H9 (cell line): ENCODE results near the gene NDP. TPM values are rescaled to one million over a fixed set of nuclear protein-coding genes. Genes with fewer than 3 reads are reported as not detected.

Experiments used
- DNase-seq: peaks from one replicate; pipeline ENCODE4 v3.0.0-alpha.2; 2017
- H2AFZ ChIP-seq: one replicate; pipeline ENCODE4 v1.6.1; 2013; ENCODE audit warnings: mild to moderate bottlenecking, low read length, control low read depth, moderate library complexity
- H2AK5ac ChIP-seq: 2 replicates; pipeline ENCODE4 v1.6.1; 2013; ENCODE audit warnings: low read length, control low read depth, mixed read lengths; ENCODE audit not compliant: insufficient read length
- H2BK120ac ChIP-seq: one replicate; pipeline ENCODE4 v1.6.1; 2013; ENCODE audit warnings: low read depth, mild to moderate bottlenecking, low read length, control low read depth, inconsistent platforms; ENCODE audit not compliant: poor library complexity, severe bottlenecking
- H2BK12ac ChIP-seq: 2 replicates; pipeline ENCODE4 v1.6.1; 2013; ENCODE audit warnings: low read length, control low read depth, mixed read lengths, low read depth; ENCODE audit not compliant: insufficient read length
- H2BK15ac ChIP-seq: 2 replicates; pipeline ENCODE4 v1.6.1; 2013; ENCODE audit warnings: low read depth, low read length, control low read depth
- H2BK20ac ChIP-seq: one replicate; pipeline ENCODE4 v1.6.1; 2013; ENCODE audit warnings: low read depth, mild to moderate bottlenecking, low read length, control low read depth, inconsistent platforms; ENCODE audit not compliant: poor library complexity, severe bottlenecking
- H2BK5ac ChIP-seq: 2 replicates; pipeline ENCODE4 v1.6.1; 2013; ENCODE audit warnings: low read length, control low read depth, mixed read lengths; ENCODE audit not compliant: insufficient read length
- H3K14ac ChIP-seq: 2 replicates; pipeline ENCODE4 v1.6.1; 2013; ENCODE audit warnings: low read length, control low read depth; ENCODE audit not compliant: insufficient read depth
- H3K18ac ChIP-seq: 2 replicates; pipeline ENCODE4 v1.6.1; 2013; ENCODE audit warnings: low read depth, mild to moderate bottlenecking, mixed read lengths, low read length, control low read depth; ENCODE audit not compliant: insufficient read length
- H3K23ac ChIP-seq: 2 replicates; pipeline ENCODE4 v1.6.1; 2013; ENCODE audit warnings: low read length, control low read depth, mixed read lengths, low read depth; ENCODE audit not compliant: insufficient read length
- H3K23me2 ChIP-seq: 2 replicates; pipeline ENCODE4 v1.6.1; 2013; ENCODE audit warnings: low read depth, mild to moderate bottlenecking, mixed read lengths, low read length, control low read depth; ENCODE audit not compliant: insufficient read length, poor library complexity, severe bottlenecking
- H3K27ac ChIP-seq: 2 replicates; pipeline ENCODE4 v1.5.1; 2013; ENCODE audit warnings: low read length, control low read depth, mixed read lengths, low read depth; ENCODE audit not compliant: insufficient read length
- H3K27me3 ChIP-seq: 2 replicates; pipeline ENCODE4 v1.6.1; 2013; ENCODE audit warnings: low read length, control low read depth, inconsistent platforms; ENCODE audit not compliant: insufficient read depth
- H3K4ac ChIP-seq: 2 replicates; pipeline ENCODE4 v1.6.1; 2013; ENCODE audit warnings: low read depth, mild to moderate bottlenecking, control low read depth, inconsistent platforms, low read length, moderate library complexity
- H3K4me1 ChIP-seq: 2 replicates; pipeline ENCODE4 v1.6.1; 2013; ENCODE audit warnings: low read length, control low read depth, inconsistent platforms; ENCODE audit not compliant: insufficient read depth
- H3K4me2 ChIP-seq: 2 replicates; pipeline ENCODE4 v1.6.1; 2013; ENCODE audit warnings: low read length, control low read depth, mixed read lengths; ENCODE audit not compliant: insufficient read length, insufficient read depth
- H3K56ac ChIP-seq: 2 replicates; pipeline ENCODE4 v1.6.1; 2013; ENCODE audit warnings: low read depth, mild to moderate bottlenecking, mixed read lengths, low read length, control low read depth; ENCODE audit not compliant: insufficient read length
- H3K79me1 ChIP-seq: 2 replicates; pipeline ENCODE4 v1.6.1; 2013; ENCODE audit warnings: low read depth, mild to moderate bottlenecking, moderate library complexity, low read length, control low read depth, inconsistent platforms; ENCODE audit not compliant: insufficient read depth, poor library complexity, severe bottlenecking
- H3K79me2 ChIP-seq: 2 replicates; pipeline ENCODE4 v1.6.1; 2013; ENCODE audit warnings: low read length, control low read depth, inconsistent platforms; ENCODE audit not compliant: insufficient read depth
- H3K9ac ChIP-seq: 2 replicates; pipeline ENCODE4 v1.6.1; 2013; ENCODE audit warnings: low read length, control low read depth, mixed read lengths; ENCODE audit not compliant: insufficient read length; ENCODE audit errors: extremely low read depth
- H3K9me3 ChIP-seq: one replicate; pipeline ENCODE4 v1.6.1; 2013; ENCODE audit warnings: low read depth, low read length, inconsistent platforms; ENCODE audit not compliant: control insufficient read depth
- H3T11ph ChIP-seq: one replicate; pipeline ENCODE4 v1.6.1; 2013; ENCODE audit warnings: mild to moderate bottlenecking, low read length, control low read depth, inconsistent platforms
- H4K20me1 ChIP-seq: one replicate; pipeline ENCODE4 v1.6.1; 2013; ENCODE audit not compliant: control insufficient read depth, insufficient read length, insufficient read depth
- H4K5ac ChIP-seq: 2 replicates; pipeline ENCODE4 v1.6.1; 2013; ENCODE audit warnings: low read depth, mild to moderate bottlenecking, mixed read lengths, low read length, control low read depth; ENCODE audit not compliant: insufficient read length
- H4K8ac ChIP-seq: replicated peaks from 2 replicates; pipeline ENCODE4 v1.6.1; 2013; ENCODE audit warnings: low read length, control low read depth, mixed read lengths, low read depth; ENCODE audit not compliant: insufficient read length
- H4K91ac ChIP-seq: 2 replicates; pipeline ENCODE4 v1.6.1; 2013; ENCODE audit warnings: low read depth, mild to moderate bottlenecking, moderate library complexity, mixed read lengths, low read length, control low read depth; ENCODE audit not compliant: insufficient read length
- H3K27ac Mint-ChIP-seq, 3 experiments: 2 replicates in 2 of 3; 3 replicates in 1 of 3; pipeline ENCODE4 v1.8.0; 2020 to 2021; ENCODE audit warnings: mixed read lengths in 3 of 3, mild to moderate bottlenecking in 1 of 3, moderate library complexity in 1 of 3
- H3K27me3 Mint-ChIP-seq: 2 replicates; pipeline ENCODE4 v1.8.0; 2021; ENCODE audit warnings: low read depth, mild to moderate bottlenecking, moderate library complexity, mixed read lengths
- H3K36me3 Mint-ChIP-seq, 3 experiments: 2 replicates in 2 of 3; 3 replicates in 1 of 3; pipeline ENCODE4 v1.8.0; 2020 to 2021; ENCODE audit warnings: low read depth in 3 of 3, mixed read lengths in 3 of 3; ENCODE audit not compliant: insufficient read depth in 1 of 3
- H3K4me1 Mint-ChIP-seq, 2 experiments: 2 replicates each; pipeline ENCODE4 v1.8.0; 2020; ENCODE audit warnings: mixed read lengths in 2 of 2
- H3K4me3 Mint-ChIP-seq, 2 experiments: 2 replicates in 1 of 2; 3 replicates in 1 of 2; pipeline ENCODE4 v1.8.0; 2020 to 2021; ENCODE audit warnings: mild to moderate bottlenecking in 2 of 2, mixed read lengths in 2 of 2, moderate library complexity in 1 of 2
- H3K9me3 Mint-ChIP-seq, 2 experiments: 2 replicates in 1 of 2; 3 replicates in 1 of 2; pipeline ENCODE4 v1.8.0; 2020; ENCODE audit warnings: mild to moderate bottlenecking in 2 of 2, mixed read lengths in 2 of 2, moderate library complexity in 1 of 2
- WGBS: extraction: QIAGEN DNeasy Blood & Tissue Kit; methylation state at CpG from one replicate; pipeline ENCODE4 v1.1.7; 2013; ENCODE audit warnings: missing lambda C conversion rate, low lambda C conversion rate, mixed read lengths; ENCODE audit not compliant: insufficient read length; ENCODE audit errors: extremely low coverage; 5-methylcytosine and 5-hydroxymethylcytosine counted together
- total RNA-seq: library from RNA; stranded (reverse); gene quantifications from 2 replicates; pipeline ENCODE4 v1.2.1, GENCODE V29; 2021
- TF ChIP-seq, protein P1 (sequence below): fragments of 200-600 bp; sonication (generic); conservative IDR thresholded peaks from 3 replicates; pipeline ENCODE4 v1.8.0; 2021; ENCODE audit warnings: antibody characterized with exemption, mild to moderate bottlenecking

NDP gene
- total RNA-seq, 1 experiment from 2014 or later = not detected

DNA sequence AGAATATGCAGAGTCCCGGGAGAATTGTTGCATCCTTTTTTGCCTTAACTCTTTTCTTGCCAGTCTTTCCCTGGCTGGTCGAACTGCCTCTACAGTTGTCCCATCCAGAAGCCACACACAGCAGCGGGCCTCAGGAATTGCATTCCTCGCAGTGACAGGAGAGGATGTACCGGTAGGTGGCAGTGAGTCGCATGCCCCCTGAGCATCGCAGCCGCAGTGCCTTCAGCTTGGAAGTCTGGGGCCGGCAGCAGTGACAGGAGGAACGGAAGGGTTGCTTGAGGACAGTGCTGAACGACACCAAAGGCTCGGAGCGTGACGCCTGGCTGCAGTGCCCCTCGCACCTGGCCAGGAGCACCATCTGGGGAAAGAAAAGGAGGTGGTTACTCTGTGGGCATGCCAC lies 23.5 kb downstream of the NDP start:
- TF ChIP-seq, protein P1, sequence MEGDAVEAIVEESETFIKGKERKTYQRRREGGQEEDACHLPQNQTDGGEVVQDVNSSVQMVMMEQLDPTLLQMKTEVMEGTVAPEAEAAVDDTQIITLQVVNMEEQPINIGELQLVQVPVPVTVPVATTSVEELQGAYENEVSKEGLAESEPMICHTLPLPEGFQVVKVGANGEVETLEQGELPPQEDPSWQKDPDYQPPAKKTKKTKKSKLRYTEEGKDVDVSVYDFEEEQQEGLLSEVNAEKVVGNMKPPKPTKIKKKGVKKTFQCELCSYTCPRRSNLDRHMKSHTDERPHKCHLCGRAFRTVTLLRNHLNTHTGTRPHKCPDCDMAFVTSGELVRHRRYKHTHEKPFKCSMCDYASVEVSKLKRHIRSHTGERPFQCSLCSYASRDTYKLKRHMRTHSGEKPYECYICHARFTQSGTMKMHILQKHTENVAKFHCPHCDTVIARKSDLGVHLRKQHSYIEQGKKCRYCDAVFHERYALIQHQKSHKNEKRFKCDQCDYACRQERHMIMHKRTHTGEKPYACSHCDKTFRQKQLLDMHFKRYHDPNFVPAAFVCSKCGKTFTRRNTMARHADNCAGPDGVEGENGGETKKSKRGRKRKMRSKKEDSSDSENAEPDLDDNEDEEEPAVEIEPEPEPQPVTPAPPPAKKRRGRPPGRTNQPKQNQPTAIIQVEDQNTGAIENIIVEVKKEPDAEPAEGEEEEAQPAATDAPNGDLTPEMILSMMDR = peak; percentile 60
- Histone ChIP-seq H2BK120ac (no peak overlapping the region), H3K18ac (no peak overlapping the region), H4K20me1 (no peaks in the 10 kb centered on the region), H3K23ac (no peak overlapping the region), H3K56ac (no peak overlapping the region), H3K79me1 (no peaks in the 10 kb centered on the region), H2BK12ac (no peak overlapping the region), H3K27ac (no peak overlapping the region), H4K91ac (no peak overlapping the region), H3K79me2 (no peaks in the 10 kb centered on the region), H3K9ac (no peak overlapping the region), H2BK15ac (no peak overlapping the region), H2AFZ (no peak overlapping the region), H3K4me1 (no peaks in the 10 kb centered on the region; the same call in 1 of the 2 replicates), H3K23me2 (no peaks in the 10 kb centered on the region), H2AK5ac (no peak overlapping the region), H3K14ac (no peak overlapping the region), H3K9me3 (peaks cover 33% of the 10 kb centered on the region), H2BK20ac (no peak overlapping the region), H4K5ac (no peak overlapping the region), H3K4me2 (no peak overlapping the region), H2BK5ac (no peak overlapping the region), H3K4ac (no peak overlapping the region), H3T11ph (no peak overlapping the region), H3K27me3 (no peaks in the 10 kb centered on the region), H4K8ac (no peak overlapping the region)
- Mint-ChIP-seq H3K27ac (no peak overlapping the region), H3K27me3 (peaks cover 5% of the 10 kb centered on the region), H3K4me3 (no peak overlapping the region), H3K4me1 (peaks cover 2 to 5% of the 10 kb centered on the region in 2 experiments; a peak in 2 of 4 replicates), H3K36me3 (peaks cover 0 to 3% (median 0%) of the 10 kb centered on the region in 3 experiments; a peak in 2 of 7 replicates), H3K9me3 (peaks cover 61 to 66% of the 10 kb centered on the region in 2 experiments)
- no CpG with 5 or more reads among the region's 15 CpGs for WGBS
- DNase-seq = peak; percentile 78
